B cell (primary cell): ENCODE data around the gene IFI30. TPM values are rescaled to one million over a fixed set of nuclear protein-coding genes. Genes with fewer than 3 reads are reported as not detected.

Source experiments
- ATAC-seq: fragments of 200-7000 bp; cut with Tn5 transposase; one replicate; pipeline ENCODE4 v1.10.0; 2021; ENCODE audit warnings: low read depth, mild to moderate bottlenecking, moderate number of reproducible peaks, moderate library complexity
- CTCF ChIA-PET: fragments of 350-600 bp; sonication (Branson Sonifier 250); formaldehyde crosslinking; loops from one replicate; lab custom pipeline; 2021; ENCODE audit warnings: antibody characterized with exemption, inconsistent platforms; lab: Charles Lee
- POLR2A ChIA-PET: fragments of 350-600 bp; sonication (Branson Sonifier 250); formaldehyde crosslinking; loops from one replicate; lab custom pipeline; 2021; ENCODE audit warnings: antibody characterized with exemption; lab: Charles Lee
- DNase-seq: peaks from one replicate; pipeline ENCODE4 v3.0.0; 2013
- H2AFZ ChIP-seq: 2 replicates; pipeline ENCODE4 v1.6.1; 2012; ENCODE audit warnings: mild to moderate bottlenecking, low read depth, low read length; ENCODE audit not compliant: insufficient read depth, poor library complexity, severe bottlenecking
- H3K27ac ChIP-seq, 2 donors: 1 replicate in 1 of 2; 2 replicates in 1 of 2; pipeline ENCODE4 v1.5.1; 2012 to 2013; ENCODE audit warnings: low read length in 2 of 2, mild to moderate bottlenecking in 2 of 2, moderate library complexity in 1 of 2
- H3K27me3 ChIP-seq, 4 experiments: fragments of 200-600 bp in 1 of 4; sonication (generic) in 1 of 4; replicated peaks in 1 of 4; 1 replicate in 2 of 4; 2 replicates in 2 of 4; pipeline versions ENCODE4 v1.6.1 to v1.7.0; 2013 to 2016; ENCODE audit warnings: low read length in 3 of 4, mild to moderate bottlenecking in 2 of 4, mixed read lengths in 1 of 4, moderate library complexity in 1 of 4; ENCODE audit not compliant: insufficient read depth in 4 of 4, control insufficient read depth in 3 of 4; ENCODE audit errors: control extremely low read depth in 1 of 4
- H3K36me3 ChIP-seq, 2 experiments: replicated peaks in 1 of 2; 1 replicate in 1 of 2; 2 replicates in 1 of 2; pipeline versions ENCODE4 v1.6.1 to v1.7.1; 2013; ENCODE audit warnings: low read length in 1 of 2; ENCODE audit not compliant: insufficient read depth in 2 of 2, control insufficient read depth in 1 of 2; ENCODE audit errors: control extremely low read depth in 1 of 2, extremely low read depth in 1 of 2
- H3K4me1 ChIP-seq, 2 donors: fragments of 200-600 bp in 1 of 2; sonication (generic) in 1 of 2; 1 replicate in 1 of 2; 2 replicates in 1 of 2; pipeline versions ENCODE4 v1.5.1 to v1.6.1; 2013 to 2017; ENCODE audit warnings: low read length in 2 of 2; ENCODE audit not compliant: control insufficient read depth in 2 of 2, insufficient read depth in 2 of 2
- H3K4me2 ChIP-seq: replicated peaks from 2 replicates; pipeline ENCODE3; 2012; ENCODE audit warnings: mild to moderate bottlenecking, low read depth, low read length; ENCODE audit not compliant: poor library complexity, severe bottlenecking
- H3K4me3 ChIP-seq, 5 experiments: fragments of 200-600 bp in 1 of 5; sonication (generic) in 1 of 5; 1 replicate in 3 of 5; 2 replicates in 2 of 5; pipeline versions ENCODE4 v1.5.1 to v1.7.0; 2011 to 2016; ENCODE audit warnings: low read length in 4 of 5, mild to moderate bottlenecking in 4 of 5, low read depth in 2 of 5, control low read depth in 1 of 5, moderate library complexity in 1 of 5; ENCODE audit not compliant: insufficient read depth in 1 of 5; ENCODE audit errors: control extremely low read depth in 1 of 5, extremely low read depth in 1 of 5
- H3K79me2 ChIP-seq: fragments of 200-600 bp; sonication (generic); one replicate; pipeline ENCODE4 v1.6.0; 2016; ENCODE audit warnings: low read length; ENCODE audit not compliant: control insufficient read depth, insufficient read depth
- H3K9ac ChIP-seq: fragments of 200-600 bp; sonication (generic); 2 replicates; pipeline ENCODE4 v1.6.1; 2017; ENCODE audit warnings: mild to moderate bottlenecking, low read length, moderate library complexity
- H3K9me3 ChIP-seq, 3 donors: one replicate each; pipeline versions ENCODE4 v1.6.1 to v1.7.1; 2013; ENCODE audit warnings: low read length in 2 of 3; ENCODE audit not compliant: control insufficient read depth in 2 of 3, insufficient read depth in 1 of 3; ENCODE audit errors: control extremely low read depth in 1 of 3
- H4K20me1 ChIP-seq: 2 replicates; pipeline ENCODE4 v1.6.0; 2012; ENCODE audit warnings: mild to moderate bottlenecking, low read length; ENCODE audit not compliant: insufficient read depth, control insufficient read depth, poor library complexity, severe bottlenecking
- H3K27ac Mint-ChIP-seq: one replicate; pipeline ENCODE4 v1.8.0; 2021; ENCODE audit warnings: mixed read lengths
- H3K27me3 Mint-ChIP-seq: one replicate; pipeline ENCODE4 v1.8.0; 2021; ENCODE audit warnings: mixed read lengths
- H3K4me1 Mint-ChIP-seq: one replicate; pipeline ENCODE4 v1.8.0; 2021; ENCODE audit warnings: mixed read lengths
- H3K4me3 Mint-ChIP-seq: one replicate; pipeline ENCODE4 v1.8.0; 2021; ENCODE audit warnings: mixed read lengths
- H3K9me3 Mint-ChIP-seq: one replicate; pipeline ENCODE4 v1.8.0; 2022; ENCODE audit warnings: mixed read lengths; ENCODE audit not compliant: insufficient read depth
- EZH2 ChIP-seq: IDR thresholded peaks from 2 replicates; pipeline ENCODE4 v1.6.1; 2012; ENCODE audit warnings: borderline replicate concordance, low read depth, mild to moderate bottlenecking, moderate library complexity, low read length; ENCODE audit not compliant: insufficient read depth, poor library complexity, severe bottlenecking
- WGBS: methylation state at CpG from one replicate; pipeline ENCODE4 v1.1.5; 2013; ENCODE audit warnings: missing lambda C conversion rate; ENCODE audit not compliant: insufficient coverage; 5-methylcytosine and 5-hydroxymethylcytosine counted together
- intact Hi-C: fragments of 100-400 bp; cut with micrococcal nuclease; formaldehyde crosslinking; loops from one replicate; pipeline ENCODE4 v1.10.0; 2022
- polyA plus RNA-seq: library from polyadenylated mRNA; depleted of rRNA; stranded (reverse); fragments of >200 nt; gene quantifications from 2 replicates; pipeline ENCODE4 v1.2.3, GENCODE V29; 2012
- total RNA-seq, 2 donors: library from RNA; stranded (reverse); fragments of 120-200 nt in 1 of 2; gene quantifications; 1 replicate in 1 of 2; 2 replicates in 1 of 2; pipeline versions ENCODE4 v1.2.3 to v1.2.4, GENCODE V29; 2013 to 2022
- TF ChIP-seq, protein P1 (sequence below): fragments of 200-600 bp; IDR thresholded peaks from one replicate; pipeline ENCODE4 v1.8.0; 2022; ENCODE audit warnings: antibody characterized with exemption, mild to moderate bottlenecking

IFI30 gene
- total and polyA plus RNA-seq, 2 donors (not counting 1 experiment from before 2014, with no cell fraction given), result 171 to 222 TPM

DNA sequence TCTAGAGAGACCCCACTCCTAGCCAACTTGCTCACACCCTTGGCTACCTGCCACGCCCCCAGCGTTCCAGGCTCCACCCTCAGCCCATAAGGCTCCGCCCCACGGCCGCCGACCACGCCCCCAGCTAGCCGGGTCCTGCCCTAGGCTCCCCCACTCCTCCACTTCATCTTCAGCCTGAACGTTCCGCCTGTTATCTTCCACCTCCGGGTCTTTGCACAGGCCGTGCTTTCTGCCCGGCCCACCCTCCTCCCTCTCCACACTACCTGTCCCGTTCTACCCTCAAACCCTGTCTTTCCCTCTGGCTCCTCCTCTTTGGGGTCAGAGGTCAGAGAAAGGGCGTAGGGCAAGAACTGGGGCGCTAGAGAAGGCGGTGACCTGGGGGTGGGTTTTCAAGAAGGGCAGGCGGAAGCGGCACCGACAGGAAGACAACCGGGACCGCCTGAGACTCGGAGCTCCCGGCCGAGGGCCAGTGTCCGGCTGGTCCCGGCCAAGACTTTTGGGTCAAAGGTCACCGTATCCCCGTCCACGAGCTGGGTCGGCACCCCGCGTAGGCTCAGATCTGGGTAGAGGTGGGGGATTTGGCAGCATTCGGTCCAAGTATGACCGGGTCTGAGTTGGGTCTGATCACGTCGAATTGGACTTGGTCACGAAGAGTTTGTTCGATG is 50.4 kb downstream of the IFI30 start:
- peaks cover 0 to 81% (median 39%) of the 10 kb centered on the region in 4 experiments for H3K27me3 ChIP-seq
- Mint-ChIP-seq H3K4me3 (peak overlapping the region; percentile 91), H3K4me1 (peaks cover 36% of the 10 kb centered on the region), H3K27me3 (peaks cover 49% of the 10 kb centered on the region), H3K9me3 (no peaks in the 10 kb centered on the region), H3K27ac (peak overlapping the region; percentile 71)
- intact Hi-C loops, result loop anchor here (1.0 to 2.0 kb wide), 3 partner anchors 20 to 71 kb away; partner anchors contain the start of genes PIK3R2 and RAB3A
- H3K27ac ChIP-seq, result no peak overlapping the region
- TF ChIP-seq, protein P1, sequence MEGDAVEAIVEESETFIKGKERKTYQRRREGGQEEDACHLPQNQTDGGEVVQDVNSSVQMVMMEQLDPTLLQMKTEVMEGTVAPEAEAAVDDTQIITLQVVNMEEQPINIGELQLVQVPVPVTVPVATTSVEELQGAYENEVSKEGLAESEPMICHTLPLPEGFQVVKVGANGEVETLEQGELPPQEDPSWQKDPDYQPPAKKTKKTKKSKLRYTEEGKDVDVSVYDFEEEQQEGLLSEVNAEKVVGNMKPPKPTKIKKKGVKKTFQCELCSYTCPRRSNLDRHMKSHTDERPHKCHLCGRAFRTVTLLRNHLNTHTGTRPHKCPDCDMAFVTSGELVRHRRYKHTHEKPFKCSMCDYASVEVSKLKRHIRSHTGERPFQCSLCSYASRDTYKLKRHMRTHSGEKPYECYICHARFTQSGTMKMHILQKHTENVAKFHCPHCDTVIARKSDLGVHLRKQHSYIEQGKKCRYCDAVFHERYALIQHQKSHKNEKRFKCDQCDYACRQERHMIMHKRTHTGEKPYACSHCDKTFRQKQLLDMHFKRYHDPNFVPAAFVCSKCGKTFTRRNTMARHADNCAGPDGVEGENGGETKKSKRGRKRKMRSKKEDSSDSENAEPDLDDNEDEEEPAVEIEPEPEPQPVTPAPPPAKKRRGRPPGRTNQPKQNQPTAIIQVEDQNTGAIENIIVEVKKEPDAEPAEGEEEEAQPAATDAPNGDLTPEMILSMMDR, result no peak
- TF ChIP-seq EZH2, result no peak
- ATAC-seq (no peak), DNase-seq (peak; percentile 48)
- peak overlapping the region; percentile 21 to 68 (median 46) for H3K4me3 ChIP-seq
- ChIA-PET CTCF (interaction anchor here (0.5 to 1.9 kb wide), 12 partner anchors 14 to 359 kb away, joined by 3 to 10 read pairs (median 3); a partner anchor contains a TSS), POLR2A (interaction anchor here (0.6 to 1.4 kb wide), 7 partner anchors 9 to 72 kb away, joined by 3 to 6 read pairs (median 3); partner anchors contain the start of gene PIK3R2)
- 11% methylated on average over 38 of the region's 39 CpGs for WGBS
- peak overlapping the region; percentile 7 for H2AFZ ChIP-seq
- peaks cover 0 to 38% (median 0%) of the 10 kb centered on the region in 3 donors for H3K9me3 ChIP-seq
- H3K9ac ChIP-seq, result peak overlapping the region; percentile 65
- H3K4me1 ChIP-seq, result peaks cover 29 to 36% of the 10 kb centered on the region in 2 donors
- H3K36me3 ChIP-seq, result no peaks in the 10 kb centered on the region
- no peaks in the 10 kb centered on the region for H3K79me2 ChIP-seq
- H3K4me2 ChIP-seq, result peak overlapping the region; percentile 98
- peaks cover 3% of the 10 kb centered on the region for H4K20me1 ChIP-seq
